ENCODE results near the gene KIF26A.
"Not testable (repeated sequence)": the region's sequence is repeated elsewhere in the genome, so short reads cannot be mapped to it uniquely, and the experiment has no call there.

DNA sequence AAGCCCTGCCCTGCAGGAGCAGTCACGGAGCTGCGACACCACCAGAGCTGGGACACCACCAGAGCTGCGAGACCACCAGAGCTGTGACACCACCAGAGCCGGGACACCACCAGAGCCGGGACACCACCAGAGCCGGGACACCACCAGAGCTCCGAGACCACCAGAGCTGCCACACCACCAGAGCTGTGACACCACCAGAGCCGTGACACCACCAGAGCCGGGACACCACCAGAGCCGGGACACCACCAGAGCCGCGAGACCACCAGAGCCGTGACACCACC, 69.6 kb downstream of the KIF26A start:
- TF ChIP-seq, protein P1, sequence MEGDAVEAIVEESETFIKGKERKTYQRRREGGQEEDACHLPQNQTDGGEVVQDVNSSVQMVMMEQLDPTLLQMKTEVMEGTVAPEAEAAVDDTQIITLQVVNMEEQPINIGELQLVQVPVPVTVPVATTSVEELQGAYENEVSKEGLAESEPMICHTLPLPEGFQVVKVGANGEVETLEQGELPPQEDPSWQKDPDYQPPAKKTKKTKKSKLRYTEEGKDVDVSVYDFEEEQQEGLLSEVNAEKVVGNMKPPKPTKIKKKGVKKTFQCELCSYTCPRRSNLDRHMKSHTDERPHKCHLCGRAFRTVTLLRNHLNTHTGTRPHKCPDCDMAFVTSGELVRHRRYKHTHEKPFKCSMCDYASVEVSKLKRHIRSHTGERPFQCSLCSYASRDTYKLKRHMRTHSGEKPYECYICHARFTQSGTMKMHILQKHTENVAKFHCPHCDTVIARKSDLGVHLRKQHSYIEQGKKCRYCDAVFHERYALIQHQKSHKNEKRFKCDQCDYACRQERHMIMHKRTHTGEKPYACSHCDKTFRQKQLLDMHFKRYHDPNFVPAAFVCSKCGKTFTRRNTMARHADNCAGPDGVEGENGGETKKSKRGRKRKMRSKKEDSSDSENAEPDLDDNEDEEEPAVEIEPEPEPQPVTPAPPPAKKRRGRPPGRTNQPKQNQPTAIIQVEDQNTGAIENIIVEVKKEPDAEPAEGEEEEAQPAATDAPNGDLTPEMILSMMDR (IDR thresholded peaks at IDR 0.05; ENCODE audit: insufficient read depth, low read length, poor library complexity, severe bottlenecking): not testable (repeated sequence)
- not testable (repeated sequence) for TF ChIP-seq EZH2phosphoT487 (conservative IDR thresholded peaks at IDR 0.05; ENCODE audit: low read length)
